Esophagus muscularis mucosa (tissue), 4 donors: Measurements from ENCODE around the gene HRH2.

ENCODE experiments used
- CTCF ChIP-seq, 3 experiments: fragments of 200-600 bp in 2 of 3; fragments of 450-650 bp in 1 of 3; sonication (generic) in 2 of 3; IDR thresholded peaks; one replicate each; pipeline ENCODE4 v1.5.1; 2017 to 2019; ENCODE audit warnings: antibody characterized with exemption in 3 of 3, mild to moderate bottlenecking in 2 of 3, moderate library complexity in 1 of 3
- EP300 ChIP-seq: sonication (generic); formaldehyde crosslinking; IDR thresholded peaks from one replicate; pipeline ENCODE4 v1.6.1; 2017; ENCODE audit warnings: antibody characterized with exemption
- POLR2A ChIP-seq: fragments of 450-650 bp; IDR thresholded peaks from one replicate; pipeline ENCODE4 v1.6.1; 2017; ENCODE audit warnings: antibody characterized with exemption, moderate library complexity, mild to moderate bottlenecking, low read depth
- POLR2AphosphoS5 ChIP-seq, 2 donors: sonication (generic); formaldehyde crosslinking; IDR thresholded peaks; one replicate each; pipeline ENCODE4 v1.6.1; 2017; ENCODE audit warnings: antibody characterized with exemption in 2 of 2

- TF ChIP-seq CTCF (IDR thresholded peaks at IDR 0.05) (no peak), POLR2AphosphoS5 (IDR thresholded peaks at IDR 0.05) (no peak), POLR2A (no peak), EP300 (no peak)
Measured at GRCh38 chr5:175738602-175739133, 80.8 kb downstream of the HRH2 start.
